ENCODE data around the gene PARVA.
A peak's percentile ranks its signal among the peaks of the same experiment; 100 is the strongest.

The PARVA gene

DNA sequence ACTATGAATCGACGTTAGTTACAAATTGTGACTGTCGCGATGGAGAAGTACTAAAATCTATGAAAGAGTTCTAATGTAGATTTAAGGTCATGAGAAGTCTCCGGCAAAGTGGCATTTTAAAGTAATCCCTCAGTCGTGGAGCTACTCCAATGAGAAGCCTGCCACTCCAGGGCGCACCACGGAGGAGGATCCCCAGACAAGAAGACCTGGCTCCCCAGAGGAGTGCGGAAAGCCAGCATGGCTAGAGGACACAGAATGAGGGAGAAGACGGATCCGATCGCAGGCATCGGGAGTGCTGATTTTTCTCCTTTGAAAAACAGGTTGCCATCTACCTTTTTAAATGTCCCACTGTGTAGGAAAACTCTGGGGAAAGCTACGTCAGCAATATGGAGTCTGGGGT is 155.2 kb downstream of the PARVA start:
- Histone ChIP-seq H2BK12ac (ENCODE audit: low read length in 2 of 2) (no peak overlapping the region), H3K27ac (ENCODE audit: low read length, poor library complexity, severe bottlenecking) (no peak overlapping the region), H2BK120ac (ENCODE audit: low read depth, low read length) (no peak overlapping the region), H3K18ac (ENCODE audit: low read depth in 1 of 2, low read length in 2 of 2) (no peak overlapping the region), H3K4me3 (ENCODE audit: insufficient read depth in 1 of 2, low read depth in 1 of 2, low read length in 2 of 2) (no peak overlapping the region), H2BK15ac (ENCODE audit: low read depth, poor library complexity, severe bottlenecking) (no peak overlapping the region), H3K14ac (ENCODE audit: low read length in 2 of 2) (no peak overlapping the region), H4K91ac (ENCODE audit: low read length) (no peak overlapping the region), H3K9ac (ENCODE audit: low read length) (no peak overlapping the region), H3K27me3 (ENCODE audit: control insufficient read depth in 1 of 2, insufficient read depth in 1 of 2, low read length in 2 of 2) (no peaks in the 10 kb centered on the region), H2AK5ac (ENCODE audit: low read length, severe bottlenecking) (no peak overlapping the region), H4K8ac (ENCODE audit: low read length) (no peak overlapping the region), H2AFZ (ENCODE audit: low read depth, low read length) (no peak overlapping the region), H3K4me2 (ENCODE audit: low read length, poor library complexity, severe bottlenecking) (no peak overlapping the region), H2BK5ac (ENCODE audit: low read depth, low read length, poor library complexity, severe bottlenecking) (no peak overlapping the region), H3K23ac (ENCODE audit: low read length in 2 of 2) (no peak overlapping the region), H3K9me3 (ENCODE audit: control insufficient read depth, low read length) (no peaks in the 10 kb centered on the region), H3K79me1 (replicated peaks; ENCODE audit: low read length, poor library complexity, severe bottlenecking) (peaks cover 4% of the 10 kb centered on the region), H3K36me3 (ENCODE audit: control insufficient read depth in 1 of 2, insufficient read depth in 2 of 2, low read depth in 1 of 2, low read length in 2 of 2) (peaks cover 22 to 35% of the 10 kb centered on the region in 2 experiments), H3K4me1 (ENCODE audit: control insufficient read depth, insufficient read depth, low read depth, low read length) (peaks cover under 1% of the 10 kb centered on the region), H3K4ac (ENCODE audit: low read depth in 1 of 2, low read length in 2 of 2) (no peak overlapping the region)
- 95% methylated on average over 11 of the region's 14 CpGs for WGBS
- DNase-seq, result no peak

- Histone ChIP-seq H2BK15ac (ENCODE audit: low read depth, poor library complexity, severe bottlenecking) (no peak overlapping the region), H3K4me1 (ENCODE audit: control insufficient read depth, insufficient read depth, low read depth, low read length) (peaks cover 7% of the 10 kb centered on the region)
- 100% methylated on average over 2 of the region's 2 CpGs for WGBS
These were observed 157.2 kb downstream of the PARVA start for GRCh38 chr11:12534549-12534948.

DNA sequence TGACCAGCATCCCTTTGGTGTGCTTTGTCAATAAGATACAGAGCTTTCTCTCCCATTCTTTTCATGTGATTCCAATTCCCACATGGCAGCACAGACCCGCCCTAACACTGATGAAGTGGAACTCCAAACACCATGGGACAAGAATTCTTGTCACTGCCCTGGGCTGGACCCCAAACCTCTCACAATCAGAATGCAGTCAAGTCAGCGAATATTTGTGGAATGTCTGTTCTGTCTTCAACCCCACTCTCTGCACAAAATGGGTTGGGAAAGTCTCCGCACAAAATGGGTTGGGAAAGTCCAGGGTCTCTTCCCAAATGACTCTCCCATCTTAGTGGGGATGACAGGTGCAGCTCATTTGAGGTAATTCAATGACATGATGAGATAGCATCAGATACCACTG is 157.9 kb downstream of the PARVA start:
- H2BK5ac ChIP-seq (ENCODE audit: low read depth, low read length, poor library complexity, severe bottlenecking), result no peak overlapping the region
- no peak overlapping the region for H3K4me3 ChIP-seq (ENCODE audit: insufficient read depth in 1 of 2, low read depth in 1 of 2, low read length in 2 of 2)
- H3K79me1 ChIP-seq (replicated peaks; ENCODE audit: low read length, poor library complexity, severe bottlenecking), result no peaks in the 10 kb centered on the region
- no peak overlapping the region for H2BK15ac ChIP-seq (ENCODE audit: low read depth, poor library complexity, severe bottlenecking)
- H3K14ac ChIP-seq (ENCODE audit: low read length in 2 of 2), result no peak overlapping the region
- no peak overlapping the region for H4K91ac ChIP-seq (ENCODE audit: low read length)
- H3K18ac ChIP-seq (ENCODE audit: low read depth in 1 of 2, low read length in 2 of 2), result no peak overlapping the region
- no peak overlapping the region for H3K27ac ChIP-seq (ENCODE audit: low read length, poor library complexity, severe bottlenecking)
- H2AFZ ChIP-seq (ENCODE audit: low read depth, low read length), result no peak overlapping the region
- no peak overlapping the region for H2AK5ac ChIP-seq (ENCODE audit: low read length, severe bottlenecking)
- no peak for DNase-seq
- no peak overlapping the region for H2BK120ac ChIP-seq (ENCODE audit: low read depth, low read length)
- peaks cover 12% of the 10 kb centered on the region for H3K4me1 ChIP-seq (ENCODE audit: control insufficient read depth, insufficient read depth, low read depth, low read length)
- no peak overlapping the region for H3K4ac ChIP-seq (ENCODE audit: low read depth in 1 of 2, low read length in 2 of 2)
- H3K23ac ChIP-seq (ENCODE audit: low read length in 2 of 2), result no peak overlapping the region
- H2BK12ac ChIP-seq (ENCODE audit: low read length in 2 of 2), result no peak overlapping the region
- H3K4me2 ChIP-seq (ENCODE audit: low read length, poor library complexity, severe bottlenecking), result no peak overlapping the region
- H3K9me3 ChIP-seq (ENCODE audit: control insufficient read depth, low read length), result no peaks in the 10 kb centered on the region
- H3K27me3 ChIP-seq (ENCODE audit: control insufficient read depth in 1 of 2, insufficient read depth in 1 of 2, low read length in 2 of 2), result no peaks in the 10 kb centered on the region
- H4K8ac ChIP-seq (ENCODE audit: low read length), result no peak overlapping the region
- peaks cover 10 to 15% of the 10 kb centered on the region in 2 experiments for H3K36me3 ChIP-seq (ENCODE audit: control insufficient read depth in 1 of 2, insufficient read depth in 2 of 2, low read depth in 1 of 2, low read length in 2 of 2)
- 100% methylated on average over 3 of the region's 3 CpGs for WGBS
- H3K9ac ChIP-seq (ENCODE audit: low read length), result no peak overlapping the region

More at GRCh38 chr11:12534549-12534948, 157.2 kb downstream of the PARVA start:
- H2AFZ ChIP-seq (ENCODE audit: low read depth, low read length), result no peak overlapping the region
- H3K27me3 ChIP-seq (ENCODE audit: control insufficient read depth in 1 of 2, insufficient read depth in 1 of 2, low read length in 2 of 2), result no peaks in the 10 kb centered on the region
- no peak overlapping the region for H3K9ac ChIP-seq (ENCODE audit: low read length)
- no peak overlapping the region for H2AK5ac ChIP-seq (ENCODE audit: low read length, severe bottlenecking)
- peaks cover 10 to 16% of the 10 kb centered on the region in 2 experiments for H3K36me3 ChIP-seq (ENCODE audit: control insufficient read depth in 1 of 2, insufficient read depth in 2 of 2, low read depth in 1 of 2, low read length in 2 of 2)
- no peak for DNase-seq
- no peaks in the 10 kb centered on the region for H3K9me3 ChIP-seq (ENCODE audit: control insufficient read depth, low read length)
- no peak overlapping the region for H3K23ac ChIP-seq (ENCODE audit: low read length in 2 of 2)
- no peak overlapping the region for H2BK12ac ChIP-seq (ENCODE audit: low read length in 2 of 2)
- H3K79me1 ChIP-seq (replicated peaks; ENCODE audit: low read length, poor library complexity, severe bottlenecking), result no peaks in the 10 kb centered on the region
- no peak overlapping the region for H2BK120ac ChIP-seq (ENCODE audit: low read depth, low read length)
- no peak overlapping the region for H3K4me2 ChIP-seq (ENCODE audit: low read length, poor library complexity, severe bottlenecking)
- no peak overlapping the region for H4K8ac ChIP-seq (ENCODE audit: low read length)
- H3K4me3 ChIP-seq (ENCODE audit: insufficient read depth in 1 of 2, low read depth in 1 of 2, low read length in 2 of 2), result no peak overlapping the region
- H2BK5ac ChIP-seq (ENCODE audit: low read depth, low read length, poor library complexity, severe bottlenecking), result no peak overlapping the region
- H3K18ac ChIP-seq (ENCODE audit: low read depth in 1 of 2, low read length in 2 of 2), result no peak overlapping the region
- no peak overlapping the region for H3K4ac ChIP-seq (ENCODE audit: low read depth in 1 of 2, low read length in 2 of 2)
- no peak overlapping the region for H4K91ac ChIP-seq (ENCODE audit: low read length)
- H3K14ac ChIP-seq (ENCODE audit: low read length in 2 of 2), result no peak overlapping the region
- no peak overlapping the region for H3K27ac ChIP-seq (ENCODE audit: low read length, poor library complexity, severe bottlenecking)

DNA sequence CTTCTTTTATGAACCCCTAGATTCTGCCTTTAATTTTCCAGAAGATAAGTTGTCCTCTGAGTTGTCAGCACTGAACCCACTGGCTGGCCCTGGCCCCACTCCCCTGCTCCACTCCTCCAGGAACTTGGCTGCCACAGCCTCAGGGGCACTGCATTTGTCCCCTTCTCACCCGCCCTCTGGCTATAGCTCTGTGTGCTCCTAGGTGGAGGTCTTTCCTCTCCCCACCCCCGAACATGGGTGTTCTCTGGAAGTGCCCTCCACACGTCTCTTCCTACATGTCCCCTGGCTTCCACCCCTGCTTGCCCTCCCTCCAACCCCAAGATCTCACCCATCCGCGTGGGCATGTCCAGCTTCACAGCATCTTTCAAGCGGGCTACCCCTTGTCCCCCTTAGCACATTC is 159.2 kb downstream of the PARVA start:
- no peak overlapping the region for H2BK12ac ChIP-seq (ENCODE audit: low read length in 2 of 2)
- no peak overlapping the region for H3K14ac ChIP-seq (ENCODE audit: low read length in 2 of 2)
- no peak overlapping the region for H4K8ac ChIP-seq (ENCODE audit: low read length)
- H3K18ac ChIP-seq (ENCODE audit: low read depth in 1 of 2, low read length in 2 of 2), result peak overlapping the region in 1 of 2 experiments; percentile 16
- H3K4ac ChIP-seq (ENCODE audit: low read depth in 1 of 2, low read length in 2 of 2), result no peak overlapping the region
- no peak for DNase-seq
- 92% methylated on average over 6 of the region's 6 CpGs for WGBS
- no peaks in the 10 kb centered on the region for H3K79me1 ChIP-seq (replicated peaks; ENCODE audit: low read length, poor library complexity, severe bottlenecking)
- H3K9me3 ChIP-seq (ENCODE audit: control insufficient read depth, low read length), result no peaks in the 10 kb centered on the region
- no peak overlapping the region for H2BK120ac ChIP-seq (ENCODE audit: low read depth, low read length)
- peaks cover 10 to 12% of the 10 kb centered on the region in 2 experiments for H3K36me3 ChIP-seq (ENCODE audit: control insufficient read depth in 1 of 2, insufficient read depth in 2 of 2, low read depth in 1 of 2, low read length in 2 of 2)
- H2BK5ac ChIP-seq (ENCODE audit: low read depth, low read length, poor library complexity, severe bottlenecking), result no peak overlapping the region
- H3K27ac ChIP-seq (ENCODE audit: low read length, poor library complexity, severe bottlenecking), result no peak overlapping the region
- no peak overlapping the region for H3K9ac ChIP-seq (ENCODE audit: low read length)
- no peak overlapping the region for H3K23ac ChIP-seq (ENCODE audit: low read length in 2 of 2)
- H2AK5ac ChIP-seq (ENCODE audit: low read length, severe bottlenecking), result no peak overlapping the region
- H2BK15ac ChIP-seq (ENCODE audit: low read depth, poor library complexity, severe bottlenecking), result no peak overlapping the region
- H3K27me3 ChIP-seq (ENCODE audit: control insufficient read depth in 1 of 2, insufficient read depth in 1 of 2, low read length in 2 of 2), result no peaks in the 10 kb centered on the region
- H3K4me2 ChIP-seq (ENCODE audit: low read length, poor library complexity, severe bottlenecking), result no peak overlapping the region
- no peak overlapping the region for H4K91ac ChIP-seq (ENCODE audit: low read length)
- no peak overlapping the region for H2AFZ ChIP-seq (ENCODE audit: low read depth, low read length)
- no peak overlapping the region for H3K4me3 ChIP-seq (ENCODE audit: insufficient read depth in 1 of 2, low read depth in 1 of 2, low read length in 2 of 2)
- peaks cover 19% of the 10 kb centered on the region for H3K4me1 ChIP-seq (ENCODE audit: control insufficient read depth, insufficient read depth, low read depth, low read length)
